ENCODE data around the gene USP3.
"Not testable (repeated sequence)": the region's sequence is repeated elsewhere in the genome, so short reads cannot be mapped to it uniquely, and the experiment has no call there.

Gene USP3

GRCh38 chr15:63605036-63605435 lies 100.6 kb downstream of the USP3 start:
- DNase-seq, result peak in 1 of 56 donors; percentile 10

DNA sequence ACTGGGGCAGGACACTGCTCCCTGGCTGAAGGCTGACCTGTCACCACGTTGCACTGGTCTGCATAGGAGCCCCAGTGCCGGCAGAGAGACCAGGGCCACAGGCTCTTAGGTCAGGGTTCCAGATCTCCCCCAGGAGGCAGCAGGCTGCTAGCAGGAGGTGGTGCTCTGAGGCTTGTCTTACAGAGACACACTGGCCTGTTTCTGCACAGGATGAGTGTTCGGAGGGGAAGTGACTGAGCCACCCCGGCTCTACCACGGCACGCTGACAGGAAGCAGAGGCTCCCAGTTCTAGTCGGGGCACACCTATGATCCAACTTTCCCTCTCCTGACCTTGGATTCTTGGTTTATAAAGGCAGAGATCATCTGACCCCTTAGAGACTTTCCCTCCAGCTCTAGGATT lies 101.4 kb downstream of the USP3 start:
- no peak for DNase-seq

DNA sequence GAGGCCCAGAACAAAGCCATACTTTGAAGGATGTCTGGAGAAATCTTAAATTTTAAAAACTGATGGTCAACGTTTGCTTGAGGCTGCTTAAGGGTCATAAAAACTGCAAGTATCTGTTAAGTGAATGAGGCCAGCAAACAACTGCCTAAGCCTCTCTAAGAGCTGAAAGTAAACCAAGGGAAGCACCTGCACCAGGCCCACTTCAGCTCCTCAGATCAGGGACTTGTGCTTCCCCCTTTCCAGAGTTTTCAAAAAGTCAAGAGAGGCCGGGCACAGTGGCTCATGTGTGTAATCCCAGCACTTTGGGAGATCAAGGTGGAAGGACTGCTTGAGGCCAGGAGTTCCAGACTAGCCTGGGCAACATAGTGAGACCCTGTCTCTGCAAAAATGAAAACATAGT lies 101.9 kb downstream of the USP3 start:
- DNase-seq, result no peak

- DNase-seq, result no peak
Observed at GRCh38 chr15:63608989-63609388, 104.6 kb downstream of the USP3 start.

GRCh38 chr15:63609448-63609847 lies 105.1 kb downstream of the USP3 start:
- DNase-seq, result no peak

- DNase-seq, result peak in 48 of 56 donors; percentile 23 to 89 (median 65)
Observed at GRCh38 chr15:63610209-63610841, 105.9 kb downstream of the USP3 start.

GRCh38 chr15:63611177-63611576 lies 106.8 kb downstream of the USP3 start:
- DNase-seq, result peak in 22 of 56 donors; percentile 13 to 55 (median 32)

- no peak for DNase-seq
Observed at GRCh38 chr15:63612300-63612699, 107.9 kb downstream of the USP3 start.

DNA sequence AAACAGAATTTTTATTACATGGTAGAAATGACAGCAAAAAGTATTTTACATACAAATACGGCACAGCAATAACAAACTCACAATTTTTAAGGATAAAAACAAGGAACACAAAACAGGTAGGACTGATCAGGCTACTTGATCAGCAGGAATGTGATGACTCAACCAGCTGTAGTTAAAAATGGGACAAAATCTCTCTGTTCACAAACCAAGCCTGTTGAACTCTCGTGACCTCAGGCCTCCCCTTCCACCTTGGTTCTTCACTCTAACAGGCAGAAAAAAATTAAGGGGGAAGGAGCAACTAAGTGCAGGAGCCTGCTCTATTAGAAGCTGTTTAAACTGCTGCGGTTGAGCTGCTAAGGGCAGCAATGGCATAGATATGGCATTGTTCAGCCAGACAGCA lies 111.5 kb downstream of the USP3 start:
- no peak for DNase-seq

DNA sequence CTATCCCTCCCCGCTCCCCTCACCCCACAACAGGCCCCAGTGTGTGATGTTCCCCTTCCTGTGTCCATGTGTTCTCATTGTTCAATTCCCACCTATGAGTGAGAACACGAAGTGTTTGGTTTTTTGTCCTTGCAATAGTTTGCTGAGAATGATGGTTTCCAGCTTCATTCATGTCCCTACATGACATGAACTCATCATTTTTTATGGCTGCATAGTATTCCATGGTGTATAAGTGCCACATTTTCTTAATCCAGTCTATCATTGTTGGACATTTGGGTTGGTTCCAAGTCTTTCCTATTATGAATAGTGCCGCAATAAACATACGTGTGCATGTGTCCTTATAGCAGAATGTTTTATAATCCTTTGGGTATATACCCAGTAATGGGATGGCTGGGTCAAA lies 112.8 kb downstream of the USP3 start:
- DNase-seq, result not testable (repeated sequence)

GRCh38 chr15:63617627-63618026 lies 113.2 kb downstream of the USP3 start:
- not testable (repeated sequence) for DNase-seq

DNA sequence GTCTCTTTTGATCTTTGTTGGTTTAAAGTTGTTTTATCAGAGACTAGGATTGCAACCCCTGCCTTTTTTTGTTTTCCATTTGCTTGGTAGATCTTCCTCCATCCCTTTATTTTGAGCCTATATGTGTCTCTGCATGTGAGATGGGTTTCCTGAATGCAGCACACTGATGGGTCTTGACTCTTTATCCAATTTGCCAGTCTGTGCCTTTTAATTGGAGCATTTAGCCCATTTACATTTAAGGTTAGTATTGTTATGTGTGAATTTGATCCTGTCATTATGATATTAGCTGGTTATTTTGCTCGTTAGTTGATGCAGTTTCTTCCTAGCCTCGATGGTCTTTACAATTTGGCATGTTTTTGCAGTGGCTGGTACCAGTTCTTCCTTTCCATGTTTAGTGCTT lies 116.4 kb downstream of the USP3 start:
- not testable (repeated sequence) for DNase-seq

- no peak for DNase-seq
Observed at GRCh38 chr15:63623232-63623969, 119.0 kb downstream of the USP3 start.

DNA sequence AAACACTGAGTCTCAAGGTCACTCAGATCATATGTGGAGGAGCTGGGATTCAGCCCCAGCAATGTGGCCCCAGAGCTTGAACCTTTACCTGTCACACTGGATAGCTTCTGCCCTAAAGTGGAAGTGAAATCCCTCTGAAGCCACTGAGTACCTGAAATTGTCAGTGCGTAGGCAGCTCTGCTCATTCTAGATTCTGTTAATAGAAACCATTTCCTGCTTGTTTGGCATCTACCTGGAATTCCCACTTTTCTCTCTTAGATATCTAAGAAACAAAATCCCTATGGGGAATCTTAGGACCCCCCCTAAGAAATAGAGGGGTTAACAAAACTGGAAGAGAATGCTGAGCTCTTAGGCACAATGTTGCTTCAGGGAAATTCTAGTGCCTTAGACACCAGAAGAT lies 122.6 kb downstream of the USP3 start:
- DNase-seq, result no peak

GRCh38 chr15:63628123-63628822 lies 123.9 kb downstream of the USP3 start:
- DNase-seq, result peak in 40 of 56 donors; percentile 15 to 67 (median 37)

GRCh38 chr15:63630036-63630751 lies 125.8 kb downstream of the USP3 start:
- DNase-seq, result no peak

DNA sequence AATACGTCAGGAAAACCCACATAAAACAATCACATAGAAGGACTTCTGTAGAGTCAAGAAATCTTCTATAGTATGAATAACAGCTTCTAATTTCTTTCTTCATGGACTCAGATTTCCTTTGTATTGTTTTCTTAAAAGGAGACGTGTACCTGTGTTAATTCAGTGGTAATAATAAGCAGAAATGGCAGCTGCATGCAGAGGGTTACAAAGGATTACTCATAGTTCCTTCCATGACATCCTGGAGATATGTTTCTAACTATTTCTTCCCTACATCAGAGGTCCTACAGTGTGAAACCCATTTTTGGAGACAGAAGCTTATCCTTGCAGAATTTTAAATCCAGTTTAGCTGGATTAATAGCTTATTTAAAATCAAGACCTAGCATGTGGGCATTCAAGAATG lies 128.9 kb downstream of the USP3 start:
- DNase-seq, result no peak

DNA sequence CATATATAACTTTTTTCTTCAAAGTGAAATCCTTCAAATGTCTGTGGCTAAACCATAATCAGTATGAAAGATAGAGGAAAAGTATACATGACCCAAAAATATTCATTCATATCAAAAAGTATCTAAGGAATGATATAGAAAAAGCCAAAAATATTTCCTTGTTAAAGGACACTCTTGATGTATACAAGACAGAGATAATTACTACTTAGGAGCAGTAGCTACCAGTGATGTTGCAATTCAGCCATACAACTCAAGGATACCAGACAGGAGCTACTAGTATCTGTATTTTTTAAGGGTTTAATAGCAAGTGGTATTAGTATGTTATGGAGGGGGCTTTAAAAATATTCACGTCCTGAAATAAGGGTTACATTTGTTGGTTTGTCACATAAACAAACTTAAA lies 129.8 kb downstream of the USP3 start:
- DNase-seq, result no peak

GRCh38 chr15:63636518-63637061 lies 132.2 kb downstream of the USP3 start:
- no peak for DNase-seq

DNA sequence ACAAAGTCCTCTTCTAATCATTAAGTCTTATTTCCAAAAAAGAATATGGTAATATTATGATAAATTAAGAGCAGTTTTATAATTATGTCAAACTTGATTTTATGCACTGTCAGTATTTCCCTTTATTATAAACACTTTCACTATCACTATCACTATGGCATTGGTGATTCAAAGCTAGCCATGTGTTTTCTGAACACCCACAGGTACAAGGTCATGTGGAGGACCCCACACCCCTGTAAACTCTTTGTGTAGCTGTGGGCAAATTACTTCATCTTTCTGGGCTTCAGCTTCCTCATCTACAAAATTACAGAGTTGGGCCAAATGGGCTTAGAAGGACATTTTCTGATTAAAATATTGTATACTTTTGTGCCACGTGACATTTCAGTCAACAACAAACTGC lies 134.4 kb downstream of the USP3 start:
- DNase-seq, result no peak

- no peak for DNase-seq
Observed at GRCh38 chr15:63640146-63640545, 135.8 kb downstream of the USP3 start.
